K562 (cell line): Measurements from ENCODE around the gene FBXO44.

ENCODE experiments used
- ATF1 ChIP-seq, 2 experiments: fragments of 450-650 bp in 1 of 2; IDR thresholded peaks; 2 replicates each; pipeline ENCODE4 v1.6.1; 2016; ENCODE audit warnings: missing compliant biosample characterization in 1 of 2, missing genetic modification characterization in 1 of 2
- EP300 ChIP-seq: IDR thresholded peaks from 2 replicates; pipeline ENCODE4 v1.6.1; 2012; ENCODE audit warnings: low read length, improper control_type of control experiment
- MTA3 ChIP-seq: fragments of 450-650 bp; formaldehyde crosslinking; IDR thresholded peaks from 2 replicates; pipeline ENCODE4 v1.6.1; 2017; ENCODE audit warnings: mild to moderate bottlenecking, borderline replicate concordance
- NFE2 ChIP-seq: IDR thresholded peaks from 2 replicates; pipeline ENCODE4 v1.6.1; 2014; ENCODE audit warnings: antibody characterized with exemption, low read depth
- POLR2AphosphoS5 ChIP-seq: IDR thresholded peaks from 2 replicates; pipeline ENCODE4 v1.6.1; 2011; ENCODE audit warnings: mild to moderate bottlenecking, low read depth, low read length, moderate library complexity; ENCODE audit not compliant: control insufficient read depth, insufficient read depth
- SREBF2 ChIP-seq: sonication (generic); formaldehyde crosslinking; IDR thresholded peaks from 2 replicates; pipeline ENCODE4 v1.4.0; 2020; ENCODE audit warnings: mild to moderate bottlenecking, missing genetic modification reagents
- TEAD1 ChIP-seq, 2 experiments: fragments of 450-650 bp in 1 of 2; sonication (generic) in 1 of 2; formaldehyde crosslinking; IDR thresholded peaks; 2 replicates each; pipeline versions ENCODE4 v1.4.0 to v1.8.0; 2020 to 2022; ENCODE audit warnings: mild to moderate bottlenecking in 2 of 2, missing genetic modification reagents in 1 of 2
- TFAM ChIP-seq: fragments of 250-450 bp; sonication (Bioruptor Pico); conservative IDR thresholded peaks from 2 replicates; pipeline ENCODE4 v1.5.0; 2021; ENCODE audit warnings: mild to moderate bottlenecking, moderate library complexity
- YY1 ChIP-seq, 3 experiments: IDR thresholded peaks; 2 replicates each; pipeline ENCODE4 v1.6.1; 2011; ENCODE audit warnings: low read length in 2 of 3, mild to moderate bottlenecking in 2 of 3, moderate library complexity in 2 of 3, borderline replicate concordance in 1 of 3, control low read depth in 1 of 3, low read depth in 1 of 3; ENCODE audit not compliant: insufficient read depth in 3 of 3, insufficient replicate concordance in 2 of 3, control insufficient read depth in 1 of 3, insufficient read length in 1 of 3; ENCODE audit errors: extremely low read depth in 1 of 3
- ZBTB11 ChIP-seq, 3 experiments: fragments of 200-800 bp in 1 of 3; fragments of 250-450 bp in 1 of 3; fragments of 450-650 bp in 1 of 3; sonication (Bioruptor Pico) in 1 of 3; sonication (Bioruptor generic) in 1 of 3; formaldehyde crosslinking in 1 of 3; IDR thresholded peaks; 2 replicates each; pipeline versions ENCODE4 v1.6.1 to v1.8.0; 2016 to 2022; ENCODE audit warnings: mild to moderate bottlenecking in 2 of 3, missing genetic modification characterization in 2 of 3, missing compliant biosample characterization in 1 of 3, moderate library complexity in 1 of 3
- ZNF398 ChIP-seq: fragments of 250-450 bp; sonication (Bioruptor Pico); IDR thresholded peaks from 2 replicates; pipeline ENCODE4 v1.8.0; 2021; ENCODE audit warnings: moderate library complexity, mild to moderate bottlenecking, inconsistent platforms
- TF ChIP-seq, protein P1 (sequence below): fragments of 150-350 bp; IDR thresholded peaks from 2 replicates; pipeline ENCODE4 v1.6.1; 2014; ENCODE audit warnings: low read depth, mild to moderate bottlenecking, low read length, borderline replicate concordance
- TF ChIP-seq, protein P2 (sequence below): fragments of 450-650 bp; conservative IDR thresholded peaks from 2 replicates; pipeline ENCODE4 v1.6.1; 2016; ENCODE audit warnings: missing genetic modification characterization, low read depth, mild to moderate bottlenecking, control low read depth, missing compliant biosample characterization

DNA sequence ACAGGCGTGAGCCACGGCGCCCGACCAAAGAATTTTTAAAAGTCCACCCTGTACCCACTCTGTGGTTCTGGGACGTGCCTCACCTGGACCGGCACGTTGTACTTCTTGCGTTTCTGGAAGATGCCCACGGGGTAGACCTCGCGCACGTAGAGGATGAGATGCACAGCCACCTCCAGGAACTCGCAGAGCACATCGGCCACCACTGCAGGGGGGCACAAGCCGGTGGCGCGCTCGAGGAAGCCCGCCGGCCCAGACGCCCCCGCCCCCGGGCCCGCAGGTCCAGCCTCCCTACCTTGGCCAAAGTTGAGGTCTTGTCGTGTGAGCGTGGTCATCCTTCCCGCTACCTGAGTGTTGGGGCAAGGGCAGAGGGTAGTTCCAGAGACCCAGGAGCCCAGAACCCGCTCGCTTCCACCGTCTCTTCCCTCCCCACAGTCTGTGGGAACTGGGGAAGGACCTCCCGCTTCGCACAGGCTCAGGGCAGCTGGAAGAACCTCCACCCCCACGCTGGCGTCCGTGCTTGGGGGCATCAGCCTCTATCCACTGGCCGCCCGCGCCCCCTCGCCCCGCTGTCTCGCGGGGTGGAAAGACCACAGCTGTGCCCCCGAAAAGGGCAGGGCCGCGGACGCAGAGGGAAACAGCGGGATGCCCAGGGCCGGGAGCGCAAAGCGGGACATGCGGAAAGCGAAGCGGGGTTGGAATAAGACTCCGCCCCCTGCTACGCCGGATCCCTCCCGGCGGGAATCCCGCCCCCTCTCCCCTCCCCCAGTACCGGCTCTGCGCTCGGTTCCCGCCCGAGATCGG, 25.8 kb downstream of the FBXO44 start:
- TF ChIP-seq ZNF398 (CRISPR knock-in tag) (no peak), SREBF2 (CRISPR knock-in tag) (no peak), EP300 (no peak), ATF1 (CRISPR knock-in tag; IDR thresholded peaks at IDR 0.05) (no peak), ATF1 (tag; IDR thresholded peaks at IDR 0.05) (no peak), POLR2AphosphoS5 (no peak; the same call in 1 of the 2 replicates), TEAD1 (CRISPR knock-in tag; IDR thresholded peaks at IDR 0.05) (peak in 1 of 2 experiments; percentile 38; a peak in 1 of 4 replicates), NFE2 (no peak), ZBTB11 (CRISPR knock-in tag; IDR thresholded peaks at IDR 0.05) (no peak), TFAM (CRISPR knock-in tag) (no peak), MTA3 (peak; percentile 15; the same call in 1 of the 2 replicates), YY1 (IDR thresholded peaks at IDR 0.05; ENCODE audit: borderline replicate concordance in 1 of 3, control insufficient read depth in 1 of 3, extremely low read depth in 1 of 3, insufficient read depth in 3 of 3, insufficient read length in 1 of 3, insufficient replicate concordance in 2 of 3, low read depth in 1 of 3, low read length in 2 of 3) (no peak)
- TF ChIP-seq, protein P1, sequence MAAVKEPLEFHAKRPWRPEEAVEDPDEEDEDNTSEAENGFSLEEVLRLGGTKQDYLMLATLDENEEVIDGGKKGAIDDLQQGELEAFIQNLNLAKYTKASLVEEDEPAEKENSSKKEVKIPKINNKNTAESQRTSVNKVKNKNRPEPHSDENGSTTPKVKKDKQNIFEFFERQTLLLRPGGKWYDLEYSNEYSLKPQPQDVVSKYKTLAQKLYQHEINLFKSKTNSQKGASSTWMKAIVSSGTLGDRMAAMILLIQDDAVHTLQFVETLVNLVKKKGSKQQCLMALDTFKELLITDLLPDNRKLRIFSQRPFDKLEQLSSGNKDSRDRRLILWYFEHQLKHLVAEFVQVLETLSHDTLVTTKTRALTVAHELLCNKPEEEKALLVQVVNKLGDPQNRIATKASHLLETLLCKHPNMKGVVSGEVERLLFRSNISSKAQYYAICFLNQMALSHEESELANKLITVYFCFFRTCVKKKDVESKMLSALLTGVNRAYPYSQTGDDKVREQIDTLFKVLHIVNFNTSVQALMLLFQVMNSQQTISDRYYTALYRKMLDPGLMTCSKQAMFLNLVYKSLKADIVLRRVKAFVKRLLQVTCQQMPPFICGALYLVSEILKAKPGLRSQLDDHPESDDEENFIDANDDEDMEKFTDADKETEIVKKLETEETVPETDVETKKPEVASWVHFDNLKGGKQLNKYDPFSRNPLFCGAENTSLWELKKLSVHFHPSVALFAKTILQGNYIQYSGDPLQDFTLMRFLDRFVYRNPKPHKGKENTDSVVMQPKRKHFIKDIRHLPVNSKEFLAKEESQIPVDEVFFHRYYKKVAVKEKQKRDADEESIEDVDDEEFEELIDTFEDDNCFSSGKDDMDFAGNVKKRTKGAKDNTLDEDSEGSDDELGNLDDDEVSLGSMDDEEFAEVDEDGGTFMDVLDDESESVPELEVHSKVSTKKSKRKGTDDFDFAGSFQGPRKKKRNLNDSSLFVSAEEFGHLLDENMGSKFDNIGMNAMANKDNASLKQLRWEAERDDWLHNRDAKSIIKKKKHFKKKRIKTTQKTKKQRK: no peak
- TF ChIP-seq, protein P2, sequence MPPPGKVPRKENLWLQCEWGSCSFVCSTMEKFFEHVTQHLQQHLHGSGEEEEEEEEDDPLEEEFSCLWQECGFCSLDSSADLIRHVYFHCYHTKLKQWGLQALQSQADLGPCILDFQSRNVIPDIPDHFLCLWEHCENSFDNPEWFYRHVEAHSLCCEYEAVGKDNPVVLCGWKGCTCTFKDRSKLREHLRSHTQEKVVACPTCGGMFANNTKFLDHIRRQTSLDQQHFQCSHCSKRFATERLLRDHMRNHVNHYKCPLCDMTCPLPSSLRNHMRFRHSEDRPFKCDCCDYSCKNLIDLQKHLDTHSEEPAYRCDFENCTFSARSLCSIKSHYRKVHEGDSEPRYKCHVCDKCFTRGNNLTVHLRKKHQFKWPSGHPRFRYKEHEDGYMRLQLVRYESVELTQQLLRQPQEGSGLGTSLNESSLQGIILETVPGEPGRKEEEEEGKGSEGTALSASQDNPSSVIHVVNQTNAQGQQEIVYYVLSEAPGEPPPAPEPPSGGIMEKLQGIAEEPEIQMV (tag): peak; percentile 98
